ENCODE results near the gene USP53.
A peak's percentile ranks its signal among the peaks of the same experiment; 100 is the strongest.
"Not testable (repeated sequence)": the region's sequence is repeated elsewhere in the genome, so short reads cannot be mapped to it uniquely, and the experiment has no call there.

The USP53 gene

GRCh38 chr4:119266153-119266552 lies 53.6 kb downstream of the USP53 start:
- no peak overlapping the region for H3K27ac Mint-ChIP-seq
- no peak overlapping the region for H3K4me3 Mint-ChIP-seq
- no peaks in the 10 kb centered on the region for H3K36me3 Mint-ChIP-seq (ENCODE audit: low read depth)
- intact Hi-C loops (cut with micrococcal nuclease), result no loop called here
- H3K9me3 Mint-ChIP-seq, result peaks cover 7% of the 10 kb centered on the region
- H3K27me3 Mint-ChIP-seq, result no peaks in the 10 kb centered on the region
- no peaks in the 10 kb centered on the region for H3K4me1 Mint-ChIP-seq (ENCODE audit: low read depth)

- H3K4me3 Mint-ChIP-seq, result no peak overlapping the region
- no peak overlapping the region for H3K27ac Mint-ChIP-seq
- no peaks in the 10 kb centered on the region for H3K27me3 Mint-ChIP-seq
- no peaks in the 10 kb centered on the region for H3K36me3 Mint-ChIP-seq (ENCODE audit: low read depth)
- H3K9me3 Mint-ChIP-seq, result peaks cover 7% of the 10 kb centered on the region
- H3K4me1 Mint-ChIP-seq (ENCODE audit: low read depth), result no peaks in the 10 kb centered on the region
- intact Hi-C loops (cut with micrococcal nuclease), result no loop called here
These were observed 56.0 kb downstream of the USP53 start for GRCh38 chr4:119268466-119268865.

DNA sequence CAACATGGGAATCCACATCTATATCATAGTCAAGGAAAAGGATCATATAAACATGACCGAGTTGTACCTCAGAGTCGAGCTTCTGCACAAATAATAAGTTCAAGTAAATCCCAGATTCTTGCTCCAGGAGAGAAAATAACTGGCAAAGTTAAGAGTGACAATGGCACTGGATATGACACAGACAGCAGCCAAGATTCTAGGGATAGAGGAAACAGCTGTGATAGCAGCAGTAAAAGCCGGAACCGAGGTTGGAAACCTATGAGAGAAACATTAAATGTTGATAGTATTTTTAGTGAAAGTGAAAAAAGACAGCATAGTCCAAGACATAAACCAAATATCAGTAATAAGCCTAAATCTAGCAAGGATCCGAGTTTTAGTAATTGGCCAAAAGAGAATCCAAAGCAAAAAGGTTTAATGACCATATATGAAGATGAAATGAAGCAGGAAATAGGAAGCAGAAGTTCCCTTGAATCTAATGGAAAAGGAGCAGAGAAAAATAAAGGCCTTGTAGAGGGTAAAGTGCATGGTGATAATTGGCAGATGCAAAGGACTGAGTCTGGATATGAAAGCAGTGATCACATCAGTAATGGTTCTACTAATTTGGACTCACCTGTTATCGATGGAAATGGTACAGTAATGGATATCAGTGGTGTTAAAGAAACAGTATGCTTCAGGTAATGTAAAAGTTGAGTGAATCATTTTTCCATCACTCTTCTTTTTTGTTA lies 59.0 kb downstream of the USP53 start:
- H3K9me3 Mint-ChIP-seq, result peaks cover under 1% of the 10 kb centered on the region
- H3K4me1 Mint-ChIP-seq (ENCODE audit: low read depth), result no peaks in the 10 kb centered on the region
- intact Hi-C loops (cut with micrococcal nuclease), result no loop called here
- H3K27ac Mint-ChIP-seq, result no peak overlapping the region
- no peak overlapping the region for H3K4me3 Mint-ChIP-seq
- H3K27me3 Mint-ChIP-seq, result no peaks in the 10 kb centered on the region
- H3K36me3 Mint-ChIP-seq (ENCODE audit: low read depth), result no peaks in the 10 kb centered on the region

GRCh38 chr4:119279541-119279940 lies 67.0 kb downstream of the USP53 start:
- H3K36me3 Mint-ChIP-seq (ENCODE audit: low read depth); H3K27me3 Mint-ChIP-seq; H3K4me3 Mint-ChIP-seq; H3K4me1 Mint-ChIP-seq (ENCODE audit: low read depth); intact Hi-C loops (cut with micrococcal nuclease); H3K9me3 Mint-ChIP-seq; H3K27ac Mint-ChIP-seq: not testable (repeated sequence)

- H3K27ac Mint-ChIP-seq; H3K9me3 Mint-ChIP-seq; H3K27me3 Mint-ChIP-seq; H3K4me1 Mint-ChIP-seq (ENCODE audit: low read depth); H3K4me3 Mint-ChIP-seq; H3K36me3 Mint-ChIP-seq (ENCODE audit: low read depth): not testable (repeated sequence)
- intact Hi-C loops (cut with micrococcal nuclease), result loop anchor here (5.0 kb wide), 1 partner anchor 68 kb away; the partner anchor contains the start of gene USP53
These were observed 67.4 kb downstream of the USP53 start for GRCh38 chr4:119279945-119280344.

GRCh38 chr4:119281393-119281792 lies 68.9 kb downstream of the USP53 start:
- no peaks in the 10 kb centered on the region for H3K9me3 Mint-ChIP-seq
- H3K4me3 Mint-ChIP-seq, result no peak overlapping the region

DNA sequence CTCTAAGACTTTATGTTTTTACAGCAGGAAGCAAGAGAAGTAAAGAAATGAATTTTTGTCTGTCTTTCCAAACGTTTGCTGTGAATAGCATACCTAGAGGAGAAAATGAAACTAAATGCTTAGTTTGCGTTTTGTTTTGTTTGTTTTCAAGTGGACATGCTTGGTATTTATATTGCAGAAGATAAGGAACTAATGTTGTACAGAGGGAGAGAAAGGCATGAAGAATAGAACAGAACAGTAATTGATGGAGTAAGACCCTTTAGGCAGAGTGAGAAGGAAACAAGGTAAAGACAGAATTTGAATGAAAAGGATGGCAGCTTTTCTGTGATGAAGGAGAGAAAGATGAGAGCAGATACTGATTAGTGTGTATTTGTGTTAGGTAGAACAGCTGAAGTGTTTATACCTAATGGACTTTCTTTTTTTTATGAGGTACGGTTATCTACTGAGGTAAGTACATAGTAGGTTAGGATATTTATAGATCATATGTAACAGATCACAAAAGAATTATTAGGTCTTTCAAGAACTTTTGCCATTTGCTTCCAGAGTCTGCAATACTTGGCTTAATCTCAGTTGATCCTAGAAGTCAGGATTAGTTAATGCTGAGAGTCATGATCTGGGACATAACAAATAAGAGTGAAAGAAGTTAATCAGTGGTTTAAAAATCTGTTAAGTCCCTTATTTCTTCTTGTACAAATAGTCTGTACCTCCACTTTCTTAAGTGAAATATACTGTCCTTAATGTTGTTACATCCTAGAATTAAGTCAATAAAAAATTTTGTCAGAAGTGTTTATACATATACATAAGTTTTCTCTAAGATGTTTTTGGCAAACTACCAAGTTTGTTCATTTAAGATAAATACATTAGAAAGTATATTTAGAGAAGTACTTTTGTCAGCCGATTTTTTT lies 72.6 kb downstream of the USP53 start:
- H3K4me3 Mint-ChIP-seq, result no peak overlapping the region

More at GRCh38 chr4:119281393-119281792, 68.9 kb downstream of the USP53 start:
- H3K27ac Mint-ChIP-seq, result no peak overlapping the region
- no peaks in the 10 kb centered on the region for H3K27me3 Mint-ChIP-seq
- H3K4me1 Mint-ChIP-seq (ENCODE audit: low read depth), result peaks cover 6% of the 10 kb centered on the region
- no peaks in the 10 kb centered on the region for H3K36me3 Mint-ChIP-seq (ENCODE audit: low read depth)
- intact Hi-C loops (cut with micrococcal nuclease), result loop anchor here (5.0 kb wide), 1 partner anchor 69 kb away; the partner anchor contains the start of gene USP53

GRCh38 chr4:119286377-119287002 lies 74.0 kb downstream of the USP53 start:
- Mint-ChIP-seq H3K27ac (no peak overlapping the region), H3K36me3 (ENCODE audit: low read depth) (no peaks in the 10 kb centered on the region), H3K4me3 (no peak overlapping the region), H3K27me3 (no peaks in the 10 kb centered on the region), H3K9me3 (no peaks in the 10 kb centered on the region), H3K4me1 (ENCODE audit: low read depth) (peaks cover 6% of the 10 kb centered on the region)
- intact Hi-C loops (cut with micrococcal nuclease), result loop anchor here (1.0 to 5.0 kb wide), 2 partner anchors 199 to 244 kb away; no protein-coding TSS in a partner anchor

More for the DNA sequence above, 72.6 kb downstream of the USP53 start:
- intact Hi-C loops (cut with micrococcal nuclease), result loop anchor here (1.0 to 5.0 kb wide), 3 partner anchors 73 to 303 kb away; partner anchors contain the start of gene USP53
- Mint-ChIP-seq H3K4me1 (ENCODE audit: low read depth) (peaks cover 6% of the 10 kb centered on the region), H3K9me3 (no peaks in the 10 kb centered on the region), H3K36me3 (ENCODE audit: low read depth) (no peaks in the 10 kb centered on the region), H3K27me3 (no peaks in the 10 kb centered on the region), H3K27ac (no peak overlapping the region)

- Mint-ChIP-seq H3K4me3 (no peak overlapping the region), H3K27ac (no peak overlapping the region), H3K4me1 (ENCODE audit: low read depth) (peaks cover 6% of the 10 kb centered on the region), H3K27me3 (no peaks in the 10 kb centered on the region), H3K36me3 (ENCODE audit: low read depth) (no peaks in the 10 kb centered on the region), H3K9me3 (no peaks in the 10 kb centered on the region)
- intact Hi-C loops (cut with micrococcal nuclease), result loop anchor here (5.0 kb wide), 1 partner anchor 202 kb away; no protein-coding TSS in a partner anchor
These were observed 76.8 kb downstream of the USP53 start for GRCh38 chr4:119289313-119289712.

DNA sequence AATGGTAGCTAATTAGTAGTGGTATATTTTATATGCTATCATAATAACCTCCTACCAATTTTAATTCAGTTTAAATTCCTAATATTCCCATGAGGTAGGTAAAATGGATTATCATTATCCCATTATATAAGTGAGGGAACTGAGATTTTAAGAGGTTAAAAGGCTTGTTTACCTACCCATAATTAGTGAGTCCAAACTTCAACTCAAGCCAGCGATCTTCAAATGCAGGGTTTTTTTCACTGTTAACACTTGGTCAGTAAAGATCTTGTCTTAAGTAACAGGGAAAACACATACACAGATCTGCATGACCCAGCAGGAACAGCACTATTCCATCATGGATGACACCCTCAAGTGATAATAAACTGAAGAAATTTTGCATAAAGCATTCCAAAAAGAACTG lies 78.1 kb downstream of the USP53 start:
- Mint-ChIP-seq H3K4me3 (no peak overlapping the region), H3K9me3 (no peaks in the 10 kb centered on the region), H3K27ac (no peak overlapping the region), H3K27me3 (no peaks in the 10 kb centered on the region), H3K4me1 (ENCODE audit: low read depth) (no peaks in the 10 kb centered on the region), H3K36me3 (ENCODE audit: low read depth) (no peaks in the 10 kb centered on the region)
- intact Hi-C loops (cut with micrococcal nuclease), result loop anchor here (2.0 kb wide), 1 partner anchor 308 kb away; no protein-coding TSS in a partner anchor

DNA sequence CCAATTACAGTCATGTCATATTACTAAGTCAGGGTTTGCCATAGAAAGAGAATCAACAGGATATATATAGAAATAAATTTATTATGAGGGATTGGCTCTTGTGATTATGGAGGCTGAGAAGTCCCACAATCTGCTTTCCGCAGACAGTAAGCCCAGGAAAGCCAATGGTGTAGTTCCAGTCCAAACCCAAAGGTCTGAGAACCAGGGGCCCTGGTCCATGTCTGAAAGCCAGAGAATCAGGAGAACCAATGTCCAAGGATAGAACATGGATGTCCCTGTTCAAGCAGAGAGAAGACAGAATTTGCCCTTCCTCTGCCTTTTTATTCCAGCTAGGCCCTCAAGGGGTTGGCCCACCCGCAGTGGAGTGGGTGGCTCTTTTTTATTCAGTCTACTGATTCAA lies 83.8 kb downstream of the USP53 start:
- intact Hi-C loops (cut with micrococcal nuclease), result no loop called here
- Mint-ChIP-seq H3K36me3 (ENCODE audit: low read depth) (peaks cover 42% of the 10 kb centered on the region), H3K4me3 (no peak overlapping the region), H3K27ac (no peak overlapping the region), H3K27me3 (no peaks in the 10 kb centered on the region), H3K9me3 (no peaks in the 10 kb centered on the region), H3K4me1 (ENCODE audit: low read depth) (peaks cover 17% of the 10 kb centered on the region)

GRCh38 chr4:119297795-119298194 lies 85.3 kb downstream of the USP53 start:
- Mint-ChIP-seq H3K36me3 (ENCODE audit: low read depth) (peaks cover 42% of the 10 kb centered on the region), H3K27me3 (no peaks in the 10 kb centered on the region), H3K9me3 (no peaks in the 10 kb centered on the region), H3K4me1 (ENCODE audit: low read depth) (peaks cover 17% of the 10 kb centered on the region), H3K4me3 (no peak overlapping the region), H3K27ac (no peak overlapping the region)
- intact Hi-C loops (cut with micrococcal nuclease), result no loop called here

- peaks cover 17% of the 10 kb centered on the region for H3K4me1 Mint-ChIP-seq (ENCODE audit: low read depth)
- H3K4me3 Mint-ChIP-seq, result peak overlapping the region; percentile 97
- no peaks in the 10 kb centered on the region for H3K9me3 Mint-ChIP-seq
- peak overlapping the region; percentile 98 for H3K27ac Mint-ChIP-seq
- peaks cover 2% of the 10 kb centered on the region for H3K27me3 Mint-ChIP-seq
- intact Hi-C loops (cut with micrococcal nuclease), result no loop called here
- peaks cover 42% of the 10 kb centered on the region for H3K36me3 Mint-ChIP-seq (ENCODE audit: low read depth)
These were observed 86.8 kb downstream of the USP53 start for GRCh38 chr4:119299260-119299671.

DNA sequence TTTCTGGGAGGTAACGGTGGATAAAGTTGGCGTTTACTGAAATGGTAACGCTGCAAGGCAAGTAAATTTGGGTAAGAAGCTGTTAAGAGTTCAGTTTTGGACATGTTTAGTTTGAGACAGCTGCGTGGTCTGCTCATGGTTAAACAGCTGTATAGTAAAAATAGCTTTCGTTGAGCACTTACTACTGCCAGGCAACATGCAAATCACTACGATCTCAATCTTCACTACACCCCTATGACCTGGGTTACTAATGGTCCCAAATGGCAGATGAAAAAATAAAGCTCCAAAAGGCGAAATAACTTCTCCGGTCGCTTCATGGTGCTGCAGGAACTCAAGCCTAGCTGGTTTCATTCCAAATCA lies 87.2 kb downstream of the USP53 start:
- H3K36me3 Mint-ChIP-seq (ENCODE audit: low read depth), result peaks cover 42% of the 10 kb centered on the region
- peak overlapping the region; percentile 98 for H3K27ac Mint-ChIP-seq
- H3K27me3 Mint-ChIP-seq, result peaks cover 2% of the 10 kb centered on the region
- H3K4me1 Mint-ChIP-seq (ENCODE audit: low read depth), result peaks cover 17% of the 10 kb centered on the region
- intact Hi-C loops (cut with micrococcal nuclease), result loop anchor here (1.0 kb wide), 1 partner anchor 155 kb away; no protein-coding TSS in a partner anchor
- no peaks in the 10 kb centered on the region for H3K9me3 Mint-ChIP-seq
- peak overlapping the region; percentile 97 for H3K4me3 Mint-ChIP-seq
